Urothelium cell line (cell line): ENCODE data around the gene RPS23.
"Not testable (repeated sequence)": the region's sequence is repeated elsewhere in the genome, so short reads cannot be mapped to it uniquely, and the experiment has no call there.

Experiments used
- DNase-seq: peaks from one replicate; pipeline ENCODE4 v3.0.0; 2011; ENCODE audit warnings: low spot score, mixed read lengths
- FAIRE-seq: peaks from 2 replicates; lab custom pipeline; 2011; peaks lifted over from hg19 to GRCh38; lab: Jason Lieb, UNC

Gene RPS23

GRCh38 chr5:82290908-82291307 lies 12.8 kb upstream of the RPS23 start:
- FAIRE-seq: no peak
- no peak for DNase-seq

DNA sequence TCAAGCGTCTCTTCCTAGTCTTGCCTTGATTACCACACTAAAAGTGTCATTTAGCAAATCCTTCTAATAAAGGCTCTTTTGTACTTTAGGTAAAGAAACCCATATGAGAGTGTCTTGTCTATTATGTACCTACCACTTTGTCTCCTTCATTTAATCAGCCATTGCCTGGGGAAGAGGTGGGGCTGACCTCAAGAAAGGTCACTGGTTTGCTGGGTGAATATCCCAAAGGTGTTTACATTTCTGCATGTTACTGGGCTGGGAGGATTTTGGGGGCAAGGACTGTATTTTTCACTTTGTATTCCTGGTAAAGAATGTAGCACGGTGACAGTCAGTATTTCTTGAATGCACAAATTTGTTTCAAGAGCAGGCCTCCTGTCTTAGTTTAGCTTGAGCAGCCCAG lies 11.9 kb upstream of the RPS23 start:
- FAIRE-seq (no peak), DNase-seq (no peak)

DNA sequence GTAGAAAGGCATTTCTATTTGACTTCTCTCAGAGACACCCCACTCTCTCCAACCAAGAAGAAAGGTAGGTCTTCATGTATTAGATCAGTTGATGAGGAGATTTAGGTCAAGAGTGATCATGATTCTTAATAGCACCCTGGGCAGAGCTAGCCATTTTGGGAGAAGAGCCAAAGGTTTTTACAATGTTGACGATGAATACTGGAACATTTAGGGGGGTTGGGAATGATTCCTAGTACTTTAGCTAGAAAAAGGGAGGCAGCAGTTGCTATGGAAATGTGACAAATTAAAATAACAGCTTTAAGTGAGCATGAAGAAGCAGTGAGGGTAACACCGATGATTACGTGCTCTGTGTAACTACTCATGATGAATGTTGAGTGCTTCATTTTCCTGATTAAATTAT lies 9.5 kb upstream of the RPS23 start:
- FAIRE-seq: no peak
- DNase-seq: no peak

GRCh38 chr5:82285206-82285605 lies 7.1 kb upstream of the RPS23 start:
- no peak for FAIRE-seq
- no peak for DNase-seq

- FAIRE-seq (no peak), DNase-seq (no peak)
These were observed 5.7 kb upstream of the RPS23 start for GRCh38 chr5:82283893-82284292.

DNA sequence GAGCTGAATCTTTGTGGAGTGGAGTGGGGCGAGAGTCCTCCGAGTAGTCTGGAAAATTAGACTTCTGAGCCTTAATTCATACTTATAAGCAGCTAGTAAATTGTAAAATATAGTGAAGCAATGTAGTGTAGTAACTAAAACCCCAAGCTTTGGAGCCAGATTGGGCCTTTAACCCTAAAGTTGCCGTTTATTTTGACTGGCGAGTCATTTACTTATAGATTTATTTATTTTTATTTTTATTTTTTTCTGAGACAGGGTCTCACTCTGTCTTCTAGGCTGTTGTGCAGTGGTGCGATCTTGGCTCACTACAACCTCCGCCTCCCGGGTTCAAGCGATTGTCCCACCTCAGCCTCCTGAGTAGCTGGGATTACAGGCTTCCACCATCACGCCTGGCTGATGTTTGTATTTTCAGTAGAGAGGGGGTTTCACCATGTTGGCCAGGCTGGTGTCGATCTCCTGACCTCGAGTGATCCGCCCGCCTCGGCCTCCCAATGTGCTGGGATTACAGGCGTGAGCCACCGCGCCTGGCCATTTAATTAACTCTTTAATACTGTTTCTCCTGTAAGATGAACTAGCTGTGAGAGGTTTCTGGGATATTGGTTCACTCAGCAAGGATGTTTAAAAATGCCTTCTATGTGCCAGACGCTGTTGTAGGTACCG lies 687 bp upstream of the RPS23 start:
- no peak for FAIRE-seq
- DNase-seq: no peak

DNA sequence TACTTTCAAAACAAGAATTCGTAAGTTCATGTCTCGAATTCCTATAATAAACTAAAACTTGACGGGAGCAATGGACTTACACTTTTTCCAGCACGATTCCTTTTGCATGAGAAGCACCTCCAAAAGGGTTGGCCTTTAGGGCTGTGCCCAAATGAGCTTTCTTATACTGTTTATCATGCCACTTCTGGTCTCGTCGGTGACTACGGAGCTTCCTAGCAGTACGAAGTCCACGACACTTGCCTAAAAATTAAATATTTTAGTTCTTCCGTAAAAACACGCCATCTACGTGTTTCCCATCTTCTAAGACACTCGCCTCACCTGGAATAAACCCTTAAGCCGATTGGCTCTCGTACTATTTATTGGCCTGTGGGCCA lies 554 bp downstream of the RPS23 start:
- DNase-seq: no peak
- FAIRE-seq: no peak

GRCh38 chr5:82276800-82277612 lies 1.1 kb downstream of the RPS23 start:
- no peak for FAIRE-seq
- no peak for DNase-seq

- FAIRE-seq (no peak), DNase-seq (no peak)
These were observed 2.9 kb downstream of the RPS23 start for GRCh38 chr5:82275216-82275664.

DNA sequence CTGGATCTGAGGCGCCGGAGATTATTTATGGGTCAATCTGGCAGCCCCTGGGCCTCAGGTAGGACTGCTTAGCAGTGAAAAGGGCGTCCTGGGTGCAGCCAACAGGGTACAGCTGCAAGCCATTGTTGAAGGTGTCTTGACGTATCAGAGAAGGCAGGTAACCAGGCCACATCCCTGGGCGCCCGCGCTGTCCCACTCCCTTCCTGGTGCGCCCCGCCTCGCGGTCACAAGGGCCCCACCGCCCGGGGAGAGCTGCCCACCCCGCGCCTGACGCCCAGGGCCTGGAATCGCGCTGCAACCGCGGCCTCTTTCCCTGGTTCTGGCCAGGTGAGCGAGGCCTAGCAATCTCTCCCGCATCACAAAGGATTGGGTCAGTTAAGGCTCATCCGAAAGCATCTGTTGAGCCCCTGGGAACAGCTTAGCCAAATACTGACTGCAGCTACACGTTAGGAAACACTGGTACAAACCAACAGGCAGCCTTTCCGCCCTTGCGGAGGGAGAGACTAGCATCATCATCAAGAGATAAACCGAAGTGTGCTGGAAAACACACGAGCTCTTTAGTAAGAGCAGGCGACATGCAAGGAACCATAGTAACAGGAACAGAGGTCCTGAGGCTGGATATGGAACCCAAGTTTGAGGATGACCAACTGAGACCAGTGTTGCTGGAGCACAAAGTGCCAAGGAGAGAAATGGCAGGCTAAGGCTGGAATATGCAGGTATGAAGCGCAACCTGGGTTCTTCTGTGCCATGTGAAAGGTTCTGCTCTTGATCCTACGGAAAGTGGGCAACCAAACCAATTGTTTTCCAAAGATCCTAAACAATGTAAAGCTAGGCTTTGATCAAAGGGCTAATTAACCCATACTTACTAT lies 3.6 kb downstream of the RPS23 start:
- no peak for DNase-seq
- FAIRE-seq: no peak

DNA sequence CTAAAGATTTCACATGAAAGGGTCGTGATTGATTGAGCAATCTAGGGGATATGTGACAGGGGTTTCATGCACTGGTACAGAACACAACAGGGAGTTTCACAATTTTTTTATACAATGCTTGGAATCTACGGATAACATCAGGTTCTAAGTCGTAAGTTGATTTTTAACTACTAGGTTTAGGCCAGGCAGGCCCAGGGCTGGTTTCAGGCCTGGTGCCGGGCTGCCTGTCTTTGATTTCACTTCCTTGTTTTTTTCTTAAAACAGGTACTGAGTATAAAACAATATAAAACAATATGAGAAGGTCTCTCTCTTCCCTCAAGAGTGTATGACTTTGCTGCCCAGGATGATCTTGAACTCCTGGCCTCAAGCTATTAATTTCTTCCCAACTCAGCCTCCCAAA lies 4.7 kb downstream of the RPS23 start:
- not testable (repeated sequence) for FAIRE-seq, DNase-seq

DNA sequence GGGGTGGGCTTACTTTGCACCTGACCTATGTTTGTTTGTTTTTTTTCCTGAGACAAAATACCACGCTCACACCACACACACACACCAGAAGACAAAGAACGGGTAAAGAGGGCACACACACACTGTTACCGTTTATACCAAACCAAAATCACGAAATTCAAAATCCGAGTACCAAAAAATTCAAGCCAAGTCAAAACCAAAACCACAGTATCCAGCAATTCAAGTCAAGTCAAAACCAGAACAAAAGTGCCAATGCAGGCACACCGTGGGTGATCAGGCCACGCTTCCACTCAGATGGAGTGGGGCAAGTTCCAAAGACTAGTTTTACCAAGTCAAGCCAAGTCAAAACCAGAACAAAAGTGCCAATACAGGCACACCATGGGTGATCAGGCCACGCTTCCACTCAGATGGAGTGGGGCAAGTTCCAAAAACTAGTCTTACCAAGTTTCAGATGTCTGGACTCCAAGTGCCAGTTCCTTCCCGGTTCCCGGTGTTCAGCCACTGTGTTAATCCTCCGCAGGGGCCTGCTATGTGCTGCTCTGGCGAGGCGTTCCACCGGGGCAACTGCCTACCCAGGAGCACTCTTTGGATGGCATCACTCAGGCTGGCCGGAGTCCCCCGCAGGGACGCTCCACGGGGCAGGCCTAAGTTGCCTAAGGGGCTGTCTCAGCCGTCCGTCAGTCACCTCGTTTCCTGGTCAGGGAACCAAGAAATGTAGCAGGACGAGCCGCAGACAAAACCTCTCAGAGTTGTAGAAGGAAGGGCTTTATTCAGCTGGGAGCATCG lies 5.4 kb downstream of the RPS23 start:
- not testable (repeated sequence) for FAIRE-seq, DNase-seq

DNA sequence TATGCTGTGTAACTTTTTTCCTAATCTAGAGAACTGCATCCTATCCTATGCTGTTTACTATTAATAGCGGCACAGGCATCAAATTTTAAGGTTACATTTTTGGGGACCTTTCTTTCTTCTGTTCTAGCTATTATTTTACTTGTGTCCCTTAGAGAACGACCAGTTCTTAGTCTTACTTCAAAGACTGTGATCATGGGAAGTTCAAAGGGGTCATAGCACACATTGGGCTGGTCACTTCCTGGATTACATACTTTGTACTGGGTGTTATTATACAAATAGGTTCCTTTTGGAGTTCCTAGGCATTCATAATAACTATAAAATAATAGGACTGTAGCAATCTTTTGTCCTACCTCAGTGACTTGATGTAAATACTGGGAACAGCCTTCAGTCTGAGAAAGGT lies 8.8 kb downstream of the RPS23 start:
- FAIRE-seq: not testable (repeated sequence)

GRCh38 chr5:82267297-82267933 lies 10.7 kb downstream of the RPS23 start:
- not testable (repeated sequence) for FAIRE-seq, DNase-seq

More for the DNA sequence above, 8.8 kb downstream of the RPS23 start:
- not testable (repeated sequence) for DNase-seq

- no peak for FAIRE-seq
- DNase-seq: no peak
These were observed 13.1 kb downstream of the RPS23 start for GRCh38 chr5:82265047-82265446.

DNA sequence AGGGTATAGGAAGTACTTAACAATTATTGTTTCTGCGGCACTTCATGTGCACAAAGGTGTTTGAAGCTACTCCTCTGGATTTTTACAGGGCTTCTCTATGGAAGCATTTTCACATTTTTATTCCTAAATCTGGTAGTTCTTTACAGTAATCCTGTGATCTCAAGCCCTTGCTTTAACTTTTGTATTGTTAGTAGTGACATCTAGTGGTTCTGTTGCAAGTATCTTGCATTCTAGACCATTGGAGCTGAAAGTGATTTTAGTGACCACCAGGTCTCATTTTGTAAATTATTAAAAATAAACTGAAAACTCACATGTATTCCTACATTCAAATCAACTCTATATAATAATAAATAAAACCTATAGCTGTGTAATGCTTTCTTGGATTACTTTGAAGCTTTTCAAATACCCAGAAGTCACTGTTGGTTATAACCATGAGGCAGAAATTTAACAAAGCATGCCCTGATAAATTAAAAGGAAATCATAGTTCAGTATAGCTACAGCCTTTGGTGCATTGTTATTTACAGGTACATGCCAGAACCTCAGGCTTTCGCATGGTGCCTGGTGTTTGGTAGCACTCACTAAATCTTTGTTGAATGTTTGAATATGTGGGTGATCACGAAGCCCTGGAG lies 18.9 kb downstream of the RPS23 start:
- peak; percentile 11 for DNase-seq
- FAIRE-seq: no peak

DNA sequence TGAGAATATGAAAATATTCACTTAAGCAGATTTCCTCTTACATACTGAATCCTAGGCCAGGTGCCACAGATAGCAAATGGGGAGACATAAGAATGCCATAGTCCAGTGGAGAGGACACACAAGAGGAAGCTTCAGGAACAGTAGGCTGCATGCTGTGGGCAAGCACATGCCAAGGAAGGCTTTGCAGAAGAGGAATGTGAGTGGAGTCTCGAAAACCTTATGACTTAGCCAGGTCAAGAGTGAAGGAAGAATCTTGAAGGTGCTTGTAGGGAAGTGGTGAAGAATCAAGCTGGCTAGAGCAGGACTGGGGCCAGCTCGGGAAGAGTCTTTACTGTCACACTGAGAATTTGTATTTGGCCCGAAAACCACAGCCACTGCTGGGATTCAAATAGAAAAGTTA lies 20.4 kb downstream of the RPS23 start:
- FAIRE-seq (no peak), DNase-seq (no peak)

DNA sequence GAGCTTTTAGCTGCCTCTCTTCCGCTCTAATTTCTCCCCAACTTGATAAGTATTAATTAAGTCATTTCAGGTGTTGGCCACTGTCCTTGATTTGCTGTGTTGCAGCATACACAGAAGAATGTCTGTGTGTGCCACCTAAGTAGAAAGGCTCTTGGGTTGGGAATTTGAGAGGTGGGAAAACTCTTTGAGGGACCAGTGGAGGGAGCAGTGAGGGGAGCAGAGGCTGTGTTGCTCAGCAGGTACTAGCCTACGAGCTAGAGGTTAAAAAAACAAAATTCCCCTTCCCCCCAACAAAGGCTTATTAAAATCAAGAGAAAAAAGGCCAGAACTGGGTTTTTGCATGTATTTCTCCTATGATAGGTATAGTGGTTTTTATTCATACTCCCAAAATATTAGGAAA lies 20.9 kb downstream of the RPS23 start:
- DNase-seq (no peak), FAIRE-seq (no peak)

DNA sequence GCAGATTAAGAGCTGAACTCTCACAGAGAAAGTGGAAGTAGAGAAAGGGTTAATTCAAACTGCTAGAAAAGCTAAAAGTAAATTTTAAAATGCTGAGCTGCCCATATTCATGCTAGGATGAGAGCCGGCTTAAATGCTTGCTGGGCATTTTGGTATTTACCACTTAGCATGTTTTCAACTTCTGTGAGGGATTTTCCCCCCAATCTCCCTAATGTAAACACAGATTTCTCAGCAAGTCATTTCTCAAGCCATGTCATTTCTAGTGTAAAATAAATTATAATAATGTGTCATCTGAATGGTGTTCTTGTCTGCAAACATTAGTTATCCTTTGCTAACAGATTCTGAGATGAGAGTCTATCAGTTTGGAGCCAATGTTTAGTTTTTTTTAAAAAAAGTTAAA lies 22.3 kb downstream of the RPS23 start:
- FAIRE-seq: no peak
- no peak for DNase-seq

- DNase-seq (no peak), FAIRE-seq (no peak)
These were observed 25.4 kb downstream of the RPS23 start for GRCh38 chr5:82252744-82253143.
